Glomerular visceral epithelial cell (primary cell): ENCODE results near the gene UGDH.
A peak's percentile ranks its signal among the peaks of the same experiment; 100 is the strongest.

Source experiments
- DNase-seq: peaks from one replicate; pipeline ENCODE4 v3.0.0-alpha.2; 2016; ENCODE audit errors: extremely low spot score

The UGDH gene

GRCh38 chr4:39452860-39453587, 74.2 kb downstream of the UGDH start:
- no peak for DNase-seq

GRCh38 chr4:39452153-39452859, 74.9 kb downstream of the UGDH start:
- DNase-seq, result no peak

- no peak for DNase-seq
These were observed 75.7 kb downstream of the UGDH start for GRCh38 chr4:39451423-39452023.

GRCh38 chr4:39450618-39451017, 76.6 kb downstream of the UGDH start:
- DNase-seq, result peak; percentile 50
